ENCODE results near the gene TPPP2. TPM values are rescaled to one million over a fixed set of nuclear protein-coding genes. Genes with fewer than 3 reads are reported as not detected.

The TPPP2 gene
- total RNA-seq, 4 donors from 2014 or later = 0.22 to 2.3 (median 1.1) TPM

DNA sequence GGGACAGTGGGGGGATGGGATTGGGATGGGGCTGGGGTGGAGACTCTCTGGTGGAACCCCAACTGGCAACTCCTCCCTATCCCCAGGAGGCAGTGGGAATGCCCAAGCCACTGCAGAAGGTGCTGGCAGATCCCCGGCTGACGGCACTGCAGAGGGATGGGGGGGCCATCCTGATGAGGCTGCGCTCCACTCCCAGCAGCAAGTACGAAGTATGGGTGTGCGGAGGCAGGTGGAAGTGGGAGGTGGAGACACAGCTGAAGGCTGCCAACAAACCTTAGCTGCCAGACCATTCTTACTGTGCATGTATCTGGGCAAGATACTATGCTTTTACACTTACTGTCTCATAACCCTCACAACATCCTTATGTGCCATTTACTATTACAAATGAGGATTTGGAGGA is 48.3 kb downstream of the TPPP2 start:
- no peak for DNase-seq
- no peak for ATAC-seq
- TF ChIP-seq, protein P1, sequence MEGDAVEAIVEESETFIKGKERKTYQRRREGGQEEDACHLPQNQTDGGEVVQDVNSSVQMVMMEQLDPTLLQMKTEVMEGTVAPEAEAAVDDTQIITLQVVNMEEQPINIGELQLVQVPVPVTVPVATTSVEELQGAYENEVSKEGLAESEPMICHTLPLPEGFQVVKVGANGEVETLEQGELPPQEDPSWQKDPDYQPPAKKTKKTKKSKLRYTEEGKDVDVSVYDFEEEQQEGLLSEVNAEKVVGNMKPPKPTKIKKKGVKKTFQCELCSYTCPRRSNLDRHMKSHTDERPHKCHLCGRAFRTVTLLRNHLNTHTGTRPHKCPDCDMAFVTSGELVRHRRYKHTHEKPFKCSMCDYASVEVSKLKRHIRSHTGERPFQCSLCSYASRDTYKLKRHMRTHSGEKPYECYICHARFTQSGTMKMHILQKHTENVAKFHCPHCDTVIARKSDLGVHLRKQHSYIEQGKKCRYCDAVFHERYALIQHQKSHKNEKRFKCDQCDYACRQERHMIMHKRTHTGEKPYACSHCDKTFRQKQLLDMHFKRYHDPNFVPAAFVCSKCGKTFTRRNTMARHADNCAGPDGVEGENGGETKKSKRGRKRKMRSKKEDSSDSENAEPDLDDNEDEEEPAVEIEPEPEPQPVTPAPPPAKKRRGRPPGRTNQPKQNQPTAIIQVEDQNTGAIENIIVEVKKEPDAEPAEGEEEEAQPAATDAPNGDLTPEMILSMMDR (IDR thresholded peaks at IDR 0.05 in 4 of 5, conservative IDR thresholded peaks at IDR 0.05 in 1 of 5) = no peak
- no peak for TF ChIP-seq POLR2A (IDR thresholded peaks at IDR 0.05)
- H3K27ac ChIP-seq = no peak overlapping the region
- in situ Hi-C loops (cut with MboI; ENCODE audit: low sequenced_read_pairs in 4 of 4) = no loop called here
- H3K27me3 ChIP-seq = no peaks in the 10 kb centered on the region
- H3K4me1 ChIP-seq = no peaks in the 10 kb centered on the region
- H3K9me3 ChIP-seq = no peaks in the 10 kb centered on the region
- no peak overlapping the region for H3K4me3 ChIP-seq
- peaks cover 0 to 81% of the 10 kb centered on the region in 2 donors for H3K36me3 ChIP-seq
- intact Hi-C loops (cut with DNase I; ENCODE audit: low total_unique reads) = no loop called here

DNA sequence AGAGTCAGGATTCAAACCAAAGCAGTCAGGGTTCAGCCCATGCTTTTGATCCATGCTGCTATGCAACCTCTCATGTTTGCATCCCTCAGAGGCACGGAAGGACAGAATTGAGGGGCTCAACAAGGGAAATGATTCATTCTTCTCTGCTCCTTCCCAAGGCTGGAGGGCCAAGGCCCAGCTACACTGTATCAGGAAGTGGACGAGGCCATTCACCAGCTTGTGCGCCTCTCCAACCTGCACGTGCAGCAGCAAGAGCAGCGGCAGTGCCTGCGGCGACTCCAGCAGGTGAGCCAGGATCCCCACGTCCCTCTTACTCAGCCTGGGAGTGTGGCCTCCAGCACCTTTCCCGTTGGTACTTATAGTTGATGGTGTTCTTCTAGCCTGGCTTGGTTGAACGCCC is 48.7 kb downstream of the TPPP2 start:
- DNase-seq (no peak), ATAC-seq (no peak)
- H3K4me1 ChIP-seq = no peaks in the 10 kb centered on the region
- H3K27me3 ChIP-seq = no peaks in the 10 kb centered on the region
- no peak overlapping the region for H3K4me3 ChIP-seq
- no peak overlapping the region for H3K27ac ChIP-seq
- TF ChIP-seq POLR2A (IDR thresholded peaks at IDR 0.05) = no peak
- TF ChIP-seq, protein P1 (IDR thresholded peaks at IDR 0.05 in 4 of 5, conservative IDR thresholded peaks at IDR 0.05 in 1 of 5) = no peak
- no peaks in the 10 kb centered on the region for H3K9me3 ChIP-seq
- in situ Hi-C loops (cut with MboI; ENCODE audit: low sequenced_read_pairs in 4 of 4) (no loop called here), intact Hi-C loops (cut with DNase I; ENCODE audit: low total_unique reads) (no loop called here)
- H3K36me3 ChIP-seq = peaks cover 0 to 82% of the 10 kb centered on the region in 2 donors

DNA sequence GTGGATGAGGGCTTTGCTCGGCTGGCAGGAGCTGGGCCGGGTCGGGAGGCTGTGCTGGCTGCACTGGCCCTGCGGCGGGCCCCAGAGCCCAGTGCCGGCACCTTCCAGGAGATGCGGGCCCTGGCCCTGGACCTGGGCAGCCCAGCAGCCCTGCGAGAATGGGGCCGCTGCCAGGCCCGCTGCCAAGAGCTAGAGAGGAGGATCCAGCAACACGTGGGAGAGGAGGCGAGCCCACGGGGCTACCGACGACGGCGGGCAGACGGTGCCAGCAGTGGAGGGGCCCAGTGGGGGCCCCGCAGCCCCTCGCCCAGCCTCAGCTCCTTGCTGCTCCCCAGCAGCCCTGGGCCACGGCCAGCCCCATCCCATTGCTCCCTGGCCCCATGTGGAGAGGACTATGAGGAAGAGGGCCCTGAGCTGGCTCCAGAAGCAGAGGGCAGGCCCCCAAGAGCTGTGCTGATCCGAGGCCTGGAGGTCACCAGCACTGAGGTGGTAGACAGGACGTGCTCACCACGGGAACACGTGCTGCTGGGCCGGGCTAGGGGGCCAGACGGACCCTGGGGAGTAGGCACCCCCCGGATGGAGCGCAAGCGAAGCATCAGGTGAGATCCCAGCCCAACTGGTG is 51.6 kb downstream of the TPPP2 start:
- no peak overlapping the region for H3K27ac ChIP-seq
- H3K4me1 ChIP-seq = no peaks in the 10 kb centered on the region
- DNase-seq = no peak
- peaks cover 0 to 93% of the 10 kb centered on the region in 2 donors for H3K36me3 ChIP-seq
- no peaks in the 10 kb centered on the region for H3K9me3 ChIP-seq
- intact Hi-C loops (cut with DNase I; ENCODE audit: low total_unique reads) (no loop called here), in situ Hi-C loops (cut with MboI; ENCODE audit: low sequenced_read_pairs in 4 of 4) (no loop called here)
- no peak for ATAC-seq
- no peaks in the 10 kb centered on the region for H3K27me3 ChIP-seq
- TF ChIP-seq POLR2A (IDR thresholded peaks at IDR 0.05) = no peak
- TF ChIP-seq, protein P1 (IDR thresholded peaks at IDR 0.05 in 4 of 5, conservative IDR thresholded peaks at IDR 0.05 in 1 of 5) = no peak
- H3K4me3 ChIP-seq = no peak overlapping the region

Small RNA genes within 50 kb of the gene (microRNA-seq; reads per million reads assigned to microRNA genes)
- gene MIR6717 (ENCODE audit: borderline replicate concordance in 2 of 2) = 0.85 to 1.2 reads per million in 2 donors

Other genes with a start within 250 kb of the TPPP2 start
- gene RNASE6, start 248.9 kb upstream of the TPPP2 start, total RNA-seq = 1 to 10 TPM in 3 of 4 donors, under 1 TPM in 1; 0.61 to 5.9 (median 4.8) TPM
- gene RNASE1, start 227.4 kb upstream of the TPPP2 start, total RNA-seq = 100 to 1,000 TPM; 157 to 198 (median 190) TPM
- not detected for gene RNASE3, start 138.8 kb upstream of the TPPP2 start, total RNA-seq
- gene RNASE2, start 74.7 kb upstream of the TPPP2 start, total RNA-seq = 1 to 10 TPM in 1 of 4 donors, under 1 TPM in 2, not detected in 1; 0.82 to 1.6 (median 0.91) TPM
- 10 to 100 TPM; 33.9 to 69.5 (median 50.8) TPM for gene METTL17, start 40.2 kb upstream of the TPPP2 start, total RNA-seq
- gene SLC39A2, start 30.9 kb upstream of the TPPP2 start, total RNA-seq = not detected
- 1,000 to 10,000 TPM in 3 of 4 donors, 100 to 1,000 TPM in 1; 759 to 2,790 (median 1,841) TPM for gene NDRG2, start 5.2 kb upstream of the TPPP2 start, total RNA-seq
- gene RNASE13, start 4.6 kb downstream of the TPPP2 start, total RNA-seq = not detected
- under 1 TPM in 1 of 4 donors, not detected in 3; 0.55 TPM for gene RNASE7, start 12.1 kb downstream of the TPPP2 start, total RNA-seq
- gene RNASE8, start 27.6 kb downstream of the TPPP2 start, total RNA-seq = not detected
- 10 to 100 TPM; 10.4 to 15.7 (median 12.9) TPM for gene ARHGEF40, start 40.1 kb downstream of the TPPP2 start, total RNA-seq
- gene ZNF219, start 68.4 kb downstream of the TPPP2 start, total RNA-seq = 10 to 100 TPM; 25.9 to 48.9 (median 43.9) TPM
- gene TMEM253, start 70.8 kb downstream of the TPPP2 start, total RNA-seq = under 1 TPM in 2 of 4 donors, not detected in 2; 0.19 to 0.35 TPM
- not detected for gene OR5AU1, start 125.8 kb downstream of the TPPP2 start, total RNA-seq
- gene HNRNPC, start 239.2 kb downstream of the TPPP2 start, total RNA-seq = 100 to 1,000 TPM; 281 to 357 (median 318) TPM
- gene RPGRIP1, start 249.9 kb downstream of the TPPP2 start, total RNA-seq = not detected

All from gastrocnemius medialis (tissue), 4 donors.